B cell (primary cell): Measurements from ENCODE around the gene ZNF267.

ENCODE experiments used
- CTCF ChIP-seq: fragments of 200-600 bp; IDR thresholded peaks from one replicate; pipeline ENCODE4 v1.8.0; 2022; ENCODE audit warnings: antibody characterized with exemption, mild to moderate bottlenecking
- EZH2 ChIP-seq: IDR thresholded peaks from 2 replicates; pipeline ENCODE4 v1.6.1; 2012; ENCODE audit warnings: borderline replicate concordance, low read depth, mild to moderate bottlenecking, moderate library complexity, low read length; ENCODE audit not compliant: insufficient read depth, poor library complexity, severe bottlenecking

- TF ChIP-seq CTCF (no peak), EZH2 (no peak)
Observed at GRCh38 chr16:31860508-31860907, 13.1 kb upstream of the ZNF267 start.
